Stimulated activated CD8-positive, alpha-beta memory T cell treated with anti-CD3 and anti-CD28 coated beads, Interleukin-15, amount 100 ng/mL, for 48 hours (primary cell): Measurements from ENCODE around the gene ANO7.

Experiments used
- DNase-seq, 2 donors: peaks; one replicate each; pipeline ENCODE4 v3.0.0-alpha.2; 2020; ENCODE audit warnings: low read depth in 2 of 2

Gene ANO7

DNA sequence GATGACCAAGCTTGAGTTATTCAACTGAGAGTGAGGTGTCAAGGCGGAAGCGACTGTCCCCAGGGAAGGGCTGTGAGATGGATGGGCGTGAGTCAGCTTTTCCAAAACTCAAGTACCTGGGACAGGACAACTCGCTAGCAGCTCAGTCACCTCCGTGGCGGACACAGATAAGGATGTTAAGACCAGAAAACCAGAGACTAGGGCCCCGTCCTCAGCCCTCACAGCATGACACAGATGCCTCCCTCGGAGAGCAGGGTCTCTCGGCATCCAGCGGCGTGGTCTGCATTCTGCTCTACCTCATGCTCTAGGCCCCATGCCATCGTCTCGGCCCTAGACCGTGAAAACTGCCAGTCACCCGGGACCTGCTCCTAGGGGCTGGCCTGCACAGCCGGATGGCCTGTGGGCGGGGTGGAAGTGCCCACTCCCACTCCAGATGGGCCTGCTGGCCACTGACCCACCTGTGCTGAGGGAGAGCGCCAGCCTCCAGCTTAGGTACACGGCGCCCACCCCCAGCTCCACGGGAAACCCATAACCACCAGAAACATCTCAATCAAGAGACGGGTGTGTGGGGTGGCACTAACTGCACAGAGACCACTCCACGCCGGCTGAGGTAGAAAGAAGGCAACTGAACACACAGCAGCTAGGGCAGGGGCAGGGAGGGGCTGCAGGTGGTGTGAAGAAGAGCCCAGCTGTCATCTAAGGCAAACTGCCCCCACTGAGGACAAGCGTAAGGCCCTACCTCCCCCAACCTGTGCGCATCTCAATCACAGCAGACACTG is 39.8 kb downstream of the ANO7 start:
- DNase-seq, result no peak

- no peak for DNase-seq
These were observed 40.5 kb downstream of the ANO7 start for GRCh38 chr2:241228860-241229516.

- no peak for DNase-seq
These were observed 41.3 kb downstream of the ANO7 start for GRCh38 chr2:241229563-241230401.

GRCh38 chr2:241230435-241230834 is 42.0 kb downstream of the ANO7 start:
- no peak for DNase-seq

DNA sequence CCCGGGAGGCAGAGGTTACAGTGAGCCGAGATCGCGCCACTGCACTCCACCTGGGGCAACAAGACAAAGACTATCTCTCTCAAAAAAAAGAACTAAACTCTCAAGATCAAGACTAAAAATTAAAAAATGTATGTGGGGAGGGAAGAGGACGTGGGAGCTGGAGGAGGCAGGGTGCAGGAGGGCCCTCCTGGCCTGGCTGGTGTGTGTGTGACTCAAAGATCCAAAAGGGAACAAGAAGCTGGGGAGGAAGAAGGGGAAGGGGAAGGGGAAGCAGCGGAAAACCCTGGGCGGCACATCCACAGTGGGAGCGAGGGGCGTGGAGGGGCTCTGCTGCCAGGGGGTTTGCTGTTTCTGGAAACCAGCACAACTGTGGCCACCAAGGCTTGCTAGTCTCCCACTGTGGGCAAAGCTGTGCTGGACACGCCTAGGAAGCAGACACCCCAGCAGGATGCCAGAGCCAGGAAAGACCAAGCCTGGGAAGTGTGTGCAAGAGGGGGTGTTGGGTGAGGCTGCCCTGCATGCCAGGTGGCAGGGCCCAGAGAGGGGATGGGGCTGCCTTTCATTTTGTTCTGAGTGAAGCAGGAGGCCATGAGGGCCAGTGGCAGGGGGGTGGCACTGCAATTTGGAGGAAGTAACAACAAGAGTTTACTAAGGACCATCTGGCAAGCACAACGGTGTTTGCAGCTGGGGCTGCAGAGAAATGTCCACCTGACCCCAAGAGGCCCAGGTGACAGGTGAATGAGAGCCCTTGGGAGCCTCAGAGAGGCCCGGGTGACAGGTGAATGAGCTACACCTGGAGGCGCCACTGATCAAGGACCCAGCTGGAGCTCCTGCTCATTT is 44.5 kb downstream of the ANO7 start:
- no peak for DNase-seq

GRCh38 chr2:241234066-241234790 is 45.8 kb downstream of the ANO7 start:
- no peak for DNase-seq

- no peak for DNase-seq
These were observed 46.7 kb downstream of the ANO7 start for GRCh38 chr2:241234962-241235740.

GRCh38 chr2:241235859-241236593 is 47.5 kb downstream of the ANO7 start:
- DNase-seq, result no peak

GRCh38 chr2:241237047-241237446 is 48.6 kb downstream of the ANO7 start:
- DNase-seq, result no peak

DNA sequence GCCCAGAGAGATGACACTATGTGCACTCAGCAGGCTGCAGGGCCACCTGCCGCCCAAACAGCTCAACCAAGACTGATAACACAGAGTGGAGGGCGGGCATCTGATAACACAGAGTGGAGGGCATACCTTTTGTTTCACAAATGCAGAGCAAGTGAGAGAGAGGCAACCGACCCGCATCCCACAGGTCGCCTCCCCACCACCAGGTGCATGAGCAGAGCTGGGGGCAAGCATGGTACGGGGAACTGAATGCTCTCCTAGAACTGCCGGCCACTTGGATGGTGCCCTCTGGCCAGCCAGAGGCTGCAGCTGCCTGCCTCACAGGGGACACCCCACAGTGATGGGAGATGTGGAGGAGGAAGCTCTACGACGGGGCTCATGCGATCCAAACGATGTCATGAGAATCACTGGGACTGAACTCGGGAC is 49.5 kb downstream of the ANO7 start:
- DNase-seq, result no peak

DNA sequence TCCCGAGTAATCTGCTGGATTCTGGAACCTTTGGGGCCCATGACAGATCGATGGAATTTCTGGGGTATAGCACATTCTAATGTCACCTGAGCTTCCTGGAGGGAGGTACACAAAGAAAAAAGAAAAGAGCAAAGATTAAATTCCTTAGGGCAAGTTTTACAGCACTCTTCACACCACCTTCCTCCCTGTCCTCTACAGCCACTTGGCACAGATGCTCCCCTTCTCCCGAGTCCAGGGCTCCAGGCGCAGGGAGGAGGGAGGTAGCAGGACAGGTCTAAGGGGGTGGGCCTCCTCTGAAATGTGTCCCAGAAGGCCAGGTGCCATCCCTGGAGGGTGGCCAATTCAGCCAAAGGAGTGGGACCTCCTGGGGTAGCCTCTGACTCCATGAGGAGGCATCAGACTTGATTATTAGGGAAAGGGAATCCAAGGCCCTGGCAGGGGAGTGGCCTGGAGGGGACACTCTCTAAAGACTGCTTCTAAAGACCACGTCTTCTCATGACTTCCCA is 50.3 kb downstream of the ANO7 start:
- no peak for DNase-seq

- DNase-seq, result no peak
These were observed 51.2 kb downstream of the ANO7 start for GRCh38 chr2:241239552-241240202.

DNA sequence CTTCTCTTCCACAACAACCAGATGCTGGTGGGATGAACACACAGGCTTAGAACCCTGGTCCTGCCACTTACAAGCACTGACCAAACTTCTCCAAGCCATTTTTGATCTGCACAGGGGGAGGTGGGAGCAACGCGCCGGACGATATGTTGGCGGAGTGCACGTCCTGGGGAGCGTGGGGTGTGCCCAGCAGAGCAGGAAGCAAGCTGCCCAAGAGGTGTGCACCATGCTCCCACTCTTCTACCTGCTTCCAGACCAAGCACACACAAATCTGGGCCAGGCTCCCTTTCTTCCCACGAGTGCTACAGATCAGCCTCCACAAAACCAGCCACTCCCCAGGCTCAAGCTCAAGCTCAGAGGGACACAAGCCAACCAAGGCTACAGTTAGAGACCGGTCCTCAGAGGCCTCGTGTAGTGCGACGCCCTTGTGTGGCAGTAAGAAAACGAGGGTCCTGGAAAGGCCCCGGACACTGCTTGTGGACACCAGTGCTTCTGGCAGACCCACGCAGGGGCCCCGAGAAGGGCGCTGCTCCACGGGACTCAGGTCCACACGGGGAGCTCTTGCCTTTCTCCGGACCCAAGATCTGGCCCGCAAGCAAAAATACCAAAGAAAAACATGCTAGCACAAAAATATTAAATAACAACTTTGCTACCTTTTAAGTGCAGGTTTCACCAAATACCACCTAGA is 52.0 kb downstream of the ANO7 start:
- DNase-seq, result no peak

DNA sequence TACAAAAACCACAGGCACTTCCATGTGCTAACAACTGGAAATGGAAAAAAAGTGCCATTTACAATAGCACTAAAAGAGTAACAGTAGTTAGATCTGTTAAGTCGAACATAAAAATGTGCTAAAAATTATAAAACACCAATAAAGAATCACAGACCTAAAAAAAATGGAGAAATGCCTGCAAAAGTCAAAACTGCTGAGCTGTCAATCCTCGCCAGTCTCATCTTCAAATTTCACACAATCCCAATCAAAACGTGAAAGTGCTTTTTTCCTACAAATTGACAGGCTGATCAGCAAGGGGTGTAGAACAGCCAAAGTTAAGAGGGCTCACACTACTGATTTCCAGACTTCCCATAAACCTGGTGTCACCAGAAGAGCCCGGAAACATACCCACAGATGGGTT is 53.2 kb downstream of the ANO7 start:
- no peak for DNase-seq

- no peak for DNase-seq
These were observed 53.8 kb downstream of the ANO7 start for GRCh38 chr2:241242306-241242705.

DNA sequence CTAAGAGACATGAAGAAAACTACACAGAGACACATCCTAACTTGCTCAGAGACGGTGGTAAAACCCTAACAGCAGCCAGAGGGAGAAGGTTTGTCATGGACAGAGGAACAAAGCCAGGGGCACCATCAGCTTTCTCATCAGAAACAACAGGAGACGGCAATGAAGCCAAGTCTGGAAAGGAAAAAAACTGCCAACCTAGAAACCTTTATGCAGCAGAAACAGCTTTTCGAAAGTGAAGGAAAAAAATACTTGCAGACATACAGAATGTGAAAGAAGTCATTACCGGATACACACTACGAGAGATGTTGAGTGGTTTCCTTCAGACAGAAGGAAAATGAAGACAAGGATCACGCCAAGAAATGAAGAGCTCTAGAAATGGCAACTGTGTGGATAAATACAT is 55.9 kb downstream of the ANO7 start:
- no peak for DNase-seq

- DNase-seq, result no peak
These were observed 59.8 kb downstream of the ANO7 start for GRCh38 chr2:241248289-241248688.

DNA sequence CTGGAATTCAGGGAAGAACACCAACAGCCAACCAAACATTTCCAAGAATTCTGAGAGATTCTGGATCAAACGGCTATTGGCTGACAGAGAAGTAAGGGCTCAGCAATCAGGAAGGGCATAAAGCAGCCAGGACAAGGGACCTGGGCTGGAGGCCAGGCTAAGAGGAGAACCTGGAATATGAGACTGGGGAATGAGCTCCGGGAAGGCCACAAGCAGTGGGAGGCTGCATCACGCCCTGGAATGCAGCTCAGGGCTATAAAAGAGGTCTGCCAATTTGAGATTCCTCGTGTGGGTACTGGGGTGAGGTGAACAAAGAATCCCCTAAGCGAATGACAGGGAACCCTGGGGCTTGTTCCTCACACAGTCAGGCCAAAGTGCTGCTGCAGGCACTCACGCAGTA is 60.4 kb downstream of the ANO7 start:
- DNase-seq, result no peak
